ENCODE measurements around the gene DEGS1. TPM values are rescaled to one million over a fixed set of nuclear protein-coding genes. Genes with fewer than 3 reads are reported as not detected.

The DEGS1 gene
- polyA plus RNA-seq, 4 donors: 59.3 to 82.2 (median 69.5) TPM

- DNase-seq (ENCODE audit: low read depth in 4 of 4, low spot score in 3 of 4): no peak
These were observed 28.3 kb downstream of the DEGS1 start for GRCh38 chr1:224211206-224211962.

GRCh38 chr1:224212618-224213061, 29.6 kb downstream of the DEGS1 start:
- no peak for DNase-seq (ENCODE audit: low read depth in 4 of 4, low spot score in 3 of 4)

GRCh38 chr1:224213438-224214119, 30.5 kb downstream of the DEGS1 start:
- DNase-seq (ENCODE audit: low read depth in 4 of 4, low spot score in 3 of 4): no peak

GRCh38 chr1:224216382-224216781, 33.3 kb downstream of the DEGS1 start:
- no peak for DNase-seq (ENCODE audit: low read depth in 4 of 4, low spot score in 3 of 4)

GRCh38 chr1:224217655-224218623, 34.9 kb downstream of the DEGS1 start:
- no peak for DNase-seq (ENCODE audit: low read depth in 4 of 4, low spot score in 3 of 4)

GRCh38 chr1:224219011-224219611, 36.1 kb downstream of the DEGS1 start:
- DNase-seq (ENCODE audit: low read depth in 4 of 4, low spot score in 3 of 4): no peak

- DNase-seq (ENCODE audit: low read depth in 4 of 4, low spot score in 3 of 4): no peak
These were observed 36.6 kb downstream of the DEGS1 start for GRCh38 chr1:224219612-224220059.

GRCh38 chr1:224223819-224224714, 41.0 kb downstream of the DEGS1 start:
- DNase-seq (ENCODE audit: low read depth in 4 of 4, low spot score in 3 of 4): no peak

GRCh38 chr1:224226849-224227502, 43.9 kb downstream of the DEGS1 start:
- no peak for DNase-seq (ENCODE audit: low read depth in 4 of 4, low spot score in 3 of 4)

- DNase-seq (ENCODE audit: low read depth in 4 of 4, low spot score in 3 of 4): no peak
These were observed 51.0 kb downstream of the DEGS1 start for GRCh38 chr1:224234017-224234416.

GRCh38 chr1:224235813-224236493, 52.9 kb downstream of the DEGS1 start:
- DNase-seq (ENCODE audit: low read depth in 4 of 4, low spot score in 3 of 4): no peak

- DNase-seq (ENCODE audit: low read depth in 4 of 4, low spot score in 3 of 4): no peak
These were observed 54.3 kb downstream of the DEGS1 start for GRCh38 chr1:224237119-224237881.

- DNase-seq (ENCODE audit: low read depth in 4 of 4, low spot score in 3 of 4): no peak
These were observed 55.2 kb downstream of the DEGS1 start for GRCh38 chr1:224238212-224238611.

- no peak for DNase-seq (ENCODE audit: low read depth in 4 of 4, low spot score in 3 of 4)
These were observed 55.7 kb downstream of the DEGS1 start for GRCh38 chr1:224238756-224239155.
